Skin of body (tissue), 2 donors: ENCODE measurements around the gene CBR3. TPM values are rescaled to one million over a fixed set of nuclear protein-coding genes. Genes with fewer than 3 reads are reported as not detected.

ENCODE experiments used
- DNase-seq: peaks from one replicate; lab custom pipeline; 2025; lab: John Stamatoyannopoulos, UW
- total RNA-seq: library from RNA; depleted of rRNA; stranded (reverse); fragments of >200 nt; gene quantifications from one replicate; pipeline ENCODE4 v1.2.3, GENCODE V29; 2014

CBR3 gene
- total RNA-seq, 1 donor from 2014 or later: 2.4 TPM

DNA sequence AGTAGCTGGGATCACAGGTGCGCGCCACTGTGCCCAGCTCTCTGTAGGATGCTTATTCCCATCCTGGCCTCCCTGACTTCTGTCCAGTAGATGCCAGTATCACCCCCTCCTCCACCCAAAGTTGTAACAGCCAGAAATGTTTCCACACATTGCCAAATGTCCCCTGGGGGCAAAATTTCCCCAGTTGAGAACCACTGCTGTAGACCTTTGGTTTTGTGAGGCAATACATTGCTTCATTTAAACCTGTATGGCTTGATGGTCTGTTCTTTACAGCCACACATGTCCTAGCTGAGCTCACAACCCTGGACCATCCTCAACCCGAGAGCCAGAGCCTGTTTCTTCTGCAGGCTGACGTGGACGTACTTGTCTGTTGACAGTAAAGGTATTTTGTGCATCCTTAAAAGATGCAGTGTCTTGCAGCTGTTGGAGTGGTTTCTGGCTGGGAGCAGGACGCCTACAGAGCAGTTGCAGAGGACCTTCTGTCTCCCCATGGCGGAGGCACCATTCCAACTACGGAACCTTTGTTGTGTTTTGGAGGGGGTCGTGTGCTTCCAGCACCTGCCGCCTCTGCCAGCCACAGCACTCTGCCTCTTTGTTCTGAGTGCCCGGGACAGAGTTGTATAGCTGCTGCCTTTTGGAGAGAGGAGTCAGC is 48.4 kb downstream of the CBR3 start:
- DNase-seq: no peak

DNA sequence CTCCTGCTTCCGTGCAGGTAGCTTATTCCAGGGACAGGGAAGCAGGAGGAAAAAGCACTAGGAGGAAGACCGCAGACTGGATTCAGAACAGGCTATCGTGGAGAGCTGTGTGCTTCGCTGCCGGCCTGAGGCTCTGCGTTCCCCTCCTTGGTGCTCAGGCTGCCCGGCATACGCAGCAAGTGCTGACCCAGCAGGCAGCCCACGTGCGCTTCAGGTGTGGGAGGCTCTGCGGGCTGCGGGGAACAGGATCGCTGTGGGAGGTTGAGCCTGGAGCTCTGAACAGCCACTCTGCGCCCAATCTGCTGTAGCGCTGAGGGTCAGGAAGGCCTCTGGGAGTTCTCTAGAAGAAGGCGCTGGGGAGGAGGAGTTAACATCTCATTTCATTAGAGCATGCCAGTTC is 49.7 kb downstream of the CBR3 start:
- DNase-seq: no peak

DNA sequence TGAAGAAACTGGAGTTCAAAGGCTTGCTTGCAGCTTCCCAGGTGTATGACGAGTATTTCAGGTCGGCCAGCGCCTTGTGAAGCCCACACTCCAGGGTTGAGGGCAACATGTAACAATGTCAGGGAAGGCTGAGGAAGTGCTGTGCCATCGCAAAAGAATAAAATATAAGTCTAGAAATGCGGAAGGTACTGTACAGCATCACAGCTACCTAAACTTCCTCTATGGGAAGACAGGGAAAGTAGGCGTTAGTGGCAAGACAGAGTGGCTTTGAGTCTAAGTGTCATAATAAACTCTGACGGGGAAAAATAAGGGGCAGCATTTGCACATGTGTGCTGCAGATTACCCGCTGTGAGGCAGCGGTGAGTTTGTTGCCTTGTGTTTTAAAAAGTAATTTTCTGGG is 50.6 kb downstream of the CBR3 start:
- DNase-seq: no peak

DNA sequence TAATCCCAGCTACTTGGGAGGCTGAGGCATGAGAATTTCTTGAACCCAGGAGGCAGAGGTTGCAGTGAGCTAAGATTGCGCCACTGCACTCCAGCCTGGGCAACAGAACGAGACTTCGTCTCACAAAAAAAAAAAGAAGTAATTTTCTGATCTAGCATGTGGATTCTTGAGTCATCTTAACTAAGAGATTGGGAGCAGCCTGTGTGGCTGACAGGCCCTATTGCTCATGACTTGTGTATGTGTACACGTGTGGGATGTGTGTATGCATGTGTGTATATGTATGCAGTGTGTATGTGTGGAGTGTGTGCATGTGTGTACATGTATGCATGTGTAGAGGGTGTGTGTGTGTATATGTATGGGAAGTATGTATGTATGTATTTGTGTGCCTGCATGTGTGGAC is 51.2 kb downstream of the CBR3 start:
- no peak for DNase-seq

DNA sequence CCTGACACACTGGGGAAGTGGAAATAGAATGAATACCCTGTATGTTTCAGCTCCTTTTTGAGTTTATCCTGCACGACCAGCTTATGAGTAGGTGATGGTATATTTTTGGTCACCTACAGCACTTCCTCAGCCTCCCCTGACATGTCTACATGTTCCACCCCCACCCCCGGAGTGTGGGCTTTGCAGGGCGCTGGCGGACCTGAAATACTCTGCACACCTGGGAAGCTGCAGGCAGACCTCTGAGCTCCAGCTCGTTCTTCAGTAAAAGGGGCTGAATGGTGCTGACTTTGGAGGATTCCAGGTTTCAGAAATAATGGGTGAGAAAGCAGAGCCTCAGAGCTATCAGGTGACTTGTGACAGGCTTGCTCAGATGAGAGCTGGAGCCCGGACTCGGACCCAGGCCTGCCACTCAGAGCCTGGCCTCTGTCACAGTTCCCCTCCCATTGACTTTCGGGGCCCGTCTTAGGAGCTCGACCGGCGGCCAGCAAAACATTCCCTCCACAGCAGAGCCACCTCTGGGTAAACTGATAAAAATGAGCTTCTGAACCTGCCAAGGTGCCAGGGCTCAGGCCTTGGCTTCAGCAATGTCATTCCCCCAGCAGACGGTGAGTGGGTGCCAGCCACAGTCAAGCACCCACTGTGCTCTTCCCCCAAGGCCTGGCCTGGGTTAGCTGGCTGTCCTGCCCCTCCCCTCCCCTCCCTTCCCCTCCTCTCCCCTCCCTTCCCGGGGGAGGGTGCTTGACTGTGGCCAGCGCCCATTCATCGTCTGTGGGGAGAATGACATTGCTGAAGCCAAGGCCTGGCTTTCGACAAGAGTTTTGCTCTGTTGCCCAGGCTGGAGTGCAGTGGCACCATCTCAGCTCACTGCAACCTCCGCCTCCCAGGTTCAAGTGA is 51.9 kb downstream of the CBR3 start:
- DNase-seq: no peak

DNA sequence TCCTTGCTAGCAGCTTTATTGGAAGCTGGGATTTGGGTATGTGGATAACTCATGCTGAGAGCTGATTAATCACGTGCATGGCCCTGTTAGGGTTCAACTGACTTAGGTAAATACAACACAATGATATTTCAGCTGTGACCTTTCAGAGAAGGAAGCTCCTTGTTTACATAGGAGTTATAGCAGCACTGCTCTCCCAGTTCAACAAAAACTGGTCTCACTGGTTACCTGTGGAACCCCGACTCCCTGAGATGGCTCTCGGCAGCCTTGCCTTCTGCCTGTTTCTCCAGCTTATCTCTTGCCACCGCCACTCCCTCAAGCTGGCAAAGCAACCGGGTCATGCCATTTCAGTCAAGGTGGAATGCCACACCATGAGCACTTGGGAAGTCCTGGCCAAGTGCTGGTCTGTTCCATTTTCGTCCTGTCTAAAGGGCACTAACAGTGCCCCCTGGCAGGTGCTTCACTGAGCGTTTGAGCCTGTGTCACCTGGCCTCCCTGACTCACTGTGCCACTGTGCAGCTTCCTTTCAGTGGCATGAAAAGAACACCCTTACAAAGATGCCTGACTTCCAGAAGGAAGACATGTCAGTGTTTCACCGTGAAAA is 53.3 kb downstream of the CBR3 start:
- no peak for DNase-seq

DNA sequence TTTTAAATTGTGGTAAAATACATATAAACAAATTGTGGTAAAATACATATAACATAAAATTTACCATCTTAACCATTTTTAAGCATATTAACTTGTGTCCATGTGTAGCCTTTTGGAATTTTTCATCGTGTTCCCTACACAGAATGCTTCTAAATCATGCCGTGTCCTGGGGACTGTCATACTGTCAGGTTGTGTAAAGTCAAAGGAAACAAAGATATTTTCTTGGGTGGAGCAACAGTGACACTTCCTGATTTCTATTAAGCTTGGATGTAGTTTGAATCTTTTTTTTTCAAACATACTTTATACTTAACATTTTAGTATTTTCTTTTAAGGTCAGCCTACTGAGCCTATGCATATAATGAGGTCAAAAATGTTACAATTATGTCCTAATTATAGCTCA is 54.1 kb downstream of the CBR3 start:
- no peak for DNase-seq

DNA sequence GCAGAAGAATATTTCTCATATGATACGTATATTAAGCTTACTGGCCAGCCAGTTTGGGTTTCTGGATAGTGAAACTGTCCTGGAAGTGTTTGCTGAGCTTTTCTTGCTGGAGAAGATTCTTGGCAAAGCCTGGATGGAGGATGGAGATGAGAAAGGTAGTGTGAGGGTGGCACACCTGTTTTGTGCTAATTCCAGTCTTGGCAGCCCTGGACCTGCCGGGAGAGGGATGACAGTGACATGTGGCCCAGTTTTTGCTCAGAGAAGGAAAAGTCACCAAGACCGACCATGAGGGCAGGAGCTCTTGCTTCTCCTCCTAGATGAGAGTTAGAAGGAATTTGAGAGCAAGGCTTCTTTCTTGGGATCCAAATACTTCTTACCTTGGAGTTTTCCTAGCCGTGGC is 55.9 kb downstream of the CBR3 start:
- no peak for DNase-seq

DNA sequence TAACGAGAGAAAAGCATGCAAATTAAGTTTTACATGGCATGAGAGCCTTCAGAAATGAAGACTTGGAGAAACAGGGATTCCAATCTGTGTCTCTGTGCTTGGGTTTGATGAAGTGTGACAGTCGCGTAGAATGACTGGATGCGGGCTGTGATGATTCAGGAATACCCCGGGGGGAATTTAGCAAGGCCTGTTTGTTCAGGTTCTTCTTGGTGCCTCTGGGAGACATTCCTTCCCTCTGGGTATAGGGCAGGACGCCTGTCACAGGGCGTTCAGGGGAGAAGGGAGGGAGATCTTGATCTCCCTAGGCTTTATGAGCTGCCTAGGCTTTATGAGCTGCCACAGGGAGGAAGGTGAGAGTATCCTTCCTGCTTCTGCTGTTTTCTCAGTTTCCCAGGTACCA is 58.3 kb downstream of the CBR3 start:
- DNase-seq: no peak

DNA sequence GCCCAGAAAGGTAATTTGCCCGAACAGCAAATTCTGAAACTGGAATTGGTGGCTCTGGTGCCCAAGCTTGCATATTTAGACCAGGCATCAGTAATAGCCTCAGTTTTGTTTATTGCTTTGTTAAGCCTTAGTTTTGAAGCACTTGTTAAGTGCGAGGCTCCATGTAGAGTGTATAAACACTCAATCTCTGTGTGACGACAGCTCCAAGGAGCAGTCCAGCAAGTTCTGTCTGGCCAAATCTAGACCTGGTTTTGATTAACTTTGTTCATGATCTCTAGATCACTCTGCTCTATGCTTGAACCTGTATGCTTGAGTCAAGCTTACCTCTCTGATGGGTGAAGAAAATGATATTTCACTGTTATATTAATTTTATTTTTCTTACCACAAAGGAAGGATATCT is 59.1 kb downstream of the CBR3 start:
- DNase-seq: no peak

DNA sequence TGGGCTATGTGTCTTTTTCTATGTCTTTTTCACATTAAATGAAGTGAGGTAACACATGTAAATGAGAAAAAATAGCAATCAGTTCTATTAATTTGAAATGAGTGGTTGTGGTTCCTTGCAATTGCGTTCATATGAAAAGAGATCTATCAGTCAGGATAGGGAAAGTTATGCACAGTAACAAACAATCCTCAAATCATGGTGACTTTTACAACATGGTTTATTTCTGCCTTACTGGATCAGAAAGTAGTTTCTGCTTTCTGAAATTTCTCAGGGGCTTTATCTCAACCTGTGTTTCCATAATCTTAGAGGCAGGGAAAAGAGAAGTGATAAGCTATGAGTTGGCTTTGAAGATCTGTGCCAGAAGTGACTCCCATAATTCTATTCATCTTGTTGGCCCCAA is 60.7 kb downstream of the CBR3 start:
- no peak for DNase-seq

Other genes with a start within 250 kb of the CBR3 start
- 16.8 TPM for gene SETD4, start 74.6 kb upstream of the CBR3 start, total RNA-seq
- gene CBR1, start 65.1 kb upstream of the CBR3 start, total RNA-seq: 27.9 TPM
- 11.9 TPM for gene DOP1B, start 21.7 kb downstream of the CBR3 start, total RNA-seq
- 79.1 TPM for gene MORC3, start 185.1 kb downstream of the CBR3 start, total RNA-seq